Measurements from ENCODE around the gene AK6. TPM values are rescaled to one million over a fixed set of nuclear protein-coding genes. Genes with fewer than 3 reads are reported as not detected.

Gene AK6
- total RNA-seq = 10 to 100 TPM; 21.4 to 35.8 (median 28.5) TPM
- long read RNA-seq, donor 1, transcript AK6-202 (5 exons, 1,648 nt) = major isoform, 9 of 13 reads
- long read RNA-seq, donor 1, partial matches to known transcripts = 1 of 13 reads
- long read RNA-seq, donor 1, other reads (novel, unspliced or antisense) = 0 of 13 reads
- long read RNA-seq, donor 2, transcript AK6-202 (5 exons, 1,648 nt) = major isoform, 22 of 27 reads
- long read RNA-seq, donor 2, partial matches to known transcripts = 0 of 27 reads
- long read RNA-seq, donor 2, other reads (novel, unspliced or antisense) = 1 of 27 reads

GRCh38 chr5:69369340-69370121, at the start of gene AK6, which contains the start of the genes RAD17 and TAF9:
Gene AK6 (minus strand): TSS chr5:69369520. CDS start chr5:69369490, 30 bp downstream.
Gene RAD17 (plus strand): TSS chr5:69369818. CDS start chr5:69372209, 2,391 bp downstream.
Gene TAF9 (minus strand): TSS chr5:69369520. CDS start chr5:69365737, 3,783 bp downstream.
- intact Hi-C loops (cut with DNase I, micrococcal nuclease) = no loop called here

GRCh38 chr5:69418554-69418953, 49.2 kb upstream of the AK6 start:
- ATAC-seq (no peak), DNase-seq (no peak)
- no peaks in the 10 kb centered on the region for H3K4me1 ChIP-seq (ENCODE audit: low read depth)
- intact Hi-C loops (cut with DNase I, micrococcal nuclease) = no loop called here
- TF ChIP-seq CTCF (IDR thresholded peaks at IDR 0.05) = no peak
- H3K36me3 ChIP-seq (ENCODE audit: low read depth) = no peaks in the 10 kb centered on the region
- no peak overlapping the region for H3K4me3 ChIP-seq
- H3K9me3 ChIP-seq = no peaks in the 10 kb centered on the region

More at GRCh38 chr5:69369340-69370121, at the start of gene AK6, which contains the start of the genes RAD17 and TAF9:
- peaks cover 4% of the 10 kb centered on the region for H3K36me3 ChIP-seq (ENCODE audit: low read depth)
- peak within 1 kb of the TSS; percentile 66 for H3K4me3 ChIP-seq
- DNase-seq (peak; percentile 94 to 97 (median 97)), ATAC-seq (peak; percentile 98)
- no peaks in the 10 kb centered on the region for H3K9me3 ChIP-seq
- peaks cover 31% of the 10 kb centered on the region for H3K4me1 ChIP-seq (ENCODE audit: low read depth)
- TF ChIP-seq CTCF (IDR thresholded peaks at IDR 0.05) = no peak

- no peaks in the 10 kb centered on the region for H3K36me3 ChIP-seq (ENCODE audit: low read depth)
- intact Hi-C loops (cut with DNase I, micrococcal nuclease) = no loop called here
- DNase-seq (no peak), ATAC-seq (no peak)
- H3K4me1 ChIP-seq (ENCODE audit: low read depth) = no peaks in the 10 kb centered on the region
- no peak overlapping the region for H3K4me3 ChIP-seq
- no peaks in the 10 kb centered on the region for H3K9me3 ChIP-seq
- TF ChIP-seq CTCF (IDR thresholded peaks at IDR 0.05) = no peak
These were observed 47.4 kb upstream of the AK6 start for GRCh38 chr5:69416699-69417098.

GRCh38 chr5:69416180-69416579, 46.9 kb upstream of the AK6 start:
- no peak for ATAC-seq
- H3K4me1 ChIP-seq (ENCODE audit: low read depth) = no peaks in the 10 kb centered on the region
- intact Hi-C loops (cut with DNase I, micrococcal nuclease) = no loop called here

GRCh38 chr5:69415584-69415958, 46.3 kb upstream of the AK6 start:
- ATAC-seq = peak; percentile 55
- intact Hi-C loops (cut with DNase I, micrococcal nuclease) = no loop called here

More at GRCh38 chr5:69416180-69416579, 46.9 kb upstream of the AK6 start:
- TF ChIP-seq CTCF (IDR thresholded peaks at IDR 0.05) = no peak
- Histone ChIP-seq H3K4me3 (no peak overlapping the region), H3K36me3 (ENCODE audit: low read depth) (no peaks in the 10 kb centered on the region), H3K9me3 (no peaks in the 10 kb centered on the region)
- DNase-seq = peak in 1 of 3 donors; percentile 15

More at GRCh38 chr5:69415584-69415958, 46.3 kb upstream of the AK6 start:
- Histone ChIP-seq H3K9me3 (no peaks in the 10 kb centered on the region), H3K4me1 (ENCODE audit: low read depth) (no peaks in the 10 kb centered on the region), H3K36me3 (ENCODE audit: low read depth) (no peaks in the 10 kb centered on the region), H3K4me3 (peak overlapping the region; percentile 54)
- DNase-seq = peak; percentile 54 to 64 (median 62)
- no peak for TF ChIP-seq CTCF (IDR thresholded peaks at IDR 0.05)

Measured in mucosa of descending colon (tissue), 3 donors.